Mesothelial cell of epicardium (in vitro differentiated cells): ENCODE data around the gene SPATA46. TPM values are rescaled to one million over a fixed set of nuclear protein-coding genes. Genes with fewer than 3 reads are reported as not detected.

ENCODE experiments used
- microRNA-seq: library from miRNA; unstranded; fragments of <30 nt; microRNA quantifications from one replicate; pipeline ENCODE4 v1.2.0, GENCODE V29; 2021; ENCODE audit warnings: inconsistent platforms, mixed read lengths
- total RNA-seq: library from RNA; stranded (reverse); gene quantifications from 3 replicates; pipeline ENCODE4 v1.2.1, GENCODE V29; 2021

Gene SPATA46
- total RNA-seq, 1 donor from 2014 or later, result not detected

Small RNA genes within 50 kb of the gene (microRNA-seq; reads per million reads assigned to microRNA genes)
- gene MIR556, result 15.8 reads per million, percentile 39 among the genes with 10 or more reads in this experiment

Other genes with a start within 250 kb of the SPATA46 start
- gene C1orf226, start 4.9 kb upstream of the SPATA46 start, total RNA-seq, result 3.9 to 5.1 TPM (median 4.3 TPM) in 3 replicates
- not detected in 3 replicates for gene SH2D1B, start 35.3 kb upstream of the SPATA46 start, total RNA-seq
- gene UHMK1, start 121.0 kb upstream of the SPATA46 start, total RNA-seq, result 22.4 to 23.6 TPM (median 23.3 TPM) in 3 replicates
- gene UAP1, start 184.9 kb upstream of the SPATA46 start, total RNA-seq, result 29.4 to 31.0 TPM (median 30.4 TPM) in 3 replicates